ENCODE data around the gene SLC35E2B.
"Not testable (repeated sequence)": the region's sequence is repeated elsewhere in the genome, so short reads cannot be mapped to it uniquely, and the experiment has no call there.

GRCh38 chr1:1700557-1700956, 8.0 kb upstream of the SLC35E2B start:
- not testable (repeated sequence) for TF ChIP-seq CTCF, POLR2A, EP300 (IDR thresholded peaks at IDR 0.05)
